Globus pallidus (tissue), 1 donor: ENCODE measurements around the gene MEOX1.
"Not testable (repeated sequence)": the region's sequence is repeated elsewhere in the genome, so short reads cannot be mapped to it uniquely, and the experiment has no call there.

ENCODE experiments used
- DNase-seq: peaks from one replicate; pipeline ENCODE4 v3.0.0-alpha.2; 2015; ENCODE audit warnings: low spot score

Gene MEOX1

GRCh38 chr17:43616852-43617251 lies 44.9 kb downstream of the MEOX1 start:
- no peak for DNase-seq

DNA sequence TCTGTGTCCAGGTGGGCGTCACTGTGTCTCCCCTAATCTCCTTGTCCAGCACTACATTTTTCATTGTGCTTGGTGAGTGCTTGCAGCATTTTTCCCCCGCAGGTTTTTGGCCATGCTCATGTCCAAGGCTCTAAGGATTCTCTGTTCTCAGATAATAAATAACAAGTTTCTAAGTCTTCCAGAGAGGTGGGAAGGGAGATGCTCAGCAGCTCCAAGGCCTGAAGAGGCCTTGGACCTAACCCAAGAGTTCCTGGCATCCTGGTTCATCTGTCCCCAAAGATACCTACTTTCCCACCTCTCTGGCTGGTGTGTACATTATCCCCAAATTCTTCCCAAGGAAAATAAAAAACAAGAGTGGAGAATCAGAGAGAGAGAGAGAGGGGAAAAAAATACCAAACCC lies 45.3 kb downstream of the MEOX1 start:
- DNase-seq, result no peak

DNA sequence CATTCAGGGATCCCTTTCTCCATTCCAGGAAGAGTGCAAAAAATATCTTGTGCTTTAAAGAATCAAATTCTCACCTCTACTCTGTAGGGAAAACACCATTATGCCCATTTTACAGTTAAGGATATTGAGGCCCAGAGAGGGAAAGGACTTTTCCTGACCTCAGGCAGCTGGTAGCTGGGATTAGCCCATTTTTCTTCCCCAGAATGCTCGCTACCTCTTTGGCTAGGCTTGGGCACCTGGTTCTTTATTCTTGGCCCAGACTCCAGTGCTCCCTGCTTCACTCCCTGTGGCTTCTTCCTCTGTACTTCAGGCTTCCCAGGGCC lies 45.7 kb downstream of the MEOX1 start:
- no peak for DNase-seq

DNA sequence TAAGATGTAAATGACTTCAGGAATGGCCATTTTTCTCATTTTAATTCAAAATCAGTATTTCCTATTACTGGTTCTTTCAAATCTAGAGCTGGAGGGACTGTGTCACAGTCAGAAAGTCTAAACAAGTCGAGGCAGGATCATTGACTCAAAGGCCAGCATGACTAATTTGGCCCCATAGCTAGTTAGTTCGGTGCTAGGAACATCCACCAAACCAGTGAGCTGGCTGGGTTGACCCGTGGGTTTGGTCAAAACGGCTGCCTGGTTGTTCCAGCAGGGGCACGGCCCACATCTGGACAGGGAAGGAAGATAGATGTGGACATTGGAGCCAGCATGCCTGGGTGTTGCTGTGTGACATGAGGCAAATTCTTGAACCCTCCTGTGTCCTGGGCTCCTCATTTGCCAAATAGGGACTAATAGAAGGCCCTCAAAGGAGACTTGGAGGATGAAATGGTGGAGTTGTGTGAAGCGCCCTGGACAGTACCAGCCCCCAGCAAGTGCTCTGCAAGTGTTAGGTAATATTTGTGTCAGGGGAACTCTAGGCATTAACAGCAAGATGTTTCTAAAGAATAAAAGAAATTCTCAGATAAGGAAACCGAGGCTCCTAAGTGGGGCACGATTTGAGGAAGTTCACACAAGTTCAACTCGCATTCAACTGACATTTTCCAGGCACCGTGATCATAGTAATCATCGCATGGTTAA lies 46.2 kb downstream of the MEOX1 start:
- DNase-seq, result no peak

DNA sequence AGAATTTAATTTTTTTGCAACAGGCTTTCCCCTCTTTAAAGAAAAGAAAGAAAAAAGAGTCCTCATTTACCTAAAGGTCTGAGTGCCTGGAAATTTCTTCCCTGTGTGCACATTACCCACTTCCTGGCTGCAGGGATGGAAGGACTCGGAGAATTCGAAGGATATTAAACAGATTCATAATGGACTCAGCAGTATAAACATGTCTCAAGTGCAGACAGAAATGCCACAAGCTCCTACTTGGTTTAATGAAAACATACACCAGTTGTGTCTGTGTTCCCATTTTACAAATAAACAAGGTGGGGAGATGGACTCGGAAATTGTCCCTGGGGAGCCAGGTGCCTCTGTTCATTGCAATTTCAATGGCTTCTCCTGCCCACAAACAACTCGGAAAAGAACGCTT lies 47.2 kb downstream of the MEOX1 start:
- no peak for DNase-seq

DNA sequence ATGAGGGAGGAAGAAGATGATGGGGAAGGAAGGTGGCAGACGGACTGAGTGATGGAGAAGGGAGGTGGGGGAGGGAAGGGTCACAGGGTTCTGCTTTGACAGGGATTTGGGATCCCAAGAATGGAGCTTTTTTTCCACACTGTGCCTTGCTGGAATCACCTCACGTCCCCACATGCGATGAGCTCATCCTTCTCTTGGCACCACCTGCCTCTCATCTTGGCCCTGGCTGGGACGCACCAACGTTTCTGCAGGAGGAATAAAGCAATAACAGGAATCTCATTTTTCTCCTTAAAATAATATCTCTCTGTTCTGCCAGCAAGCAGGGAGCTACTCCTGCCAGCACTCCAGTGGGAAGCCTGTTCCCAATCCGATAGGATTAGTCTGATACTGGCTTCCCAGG lies 47.8 kb downstream of the MEOX1 start:
- no peak for DNase-seq

- no peak for DNase-seq
These were observed 49.2 kb downstream of the MEOX1 start for GRCh38 chr17:43612515-43612914.

DNA sequence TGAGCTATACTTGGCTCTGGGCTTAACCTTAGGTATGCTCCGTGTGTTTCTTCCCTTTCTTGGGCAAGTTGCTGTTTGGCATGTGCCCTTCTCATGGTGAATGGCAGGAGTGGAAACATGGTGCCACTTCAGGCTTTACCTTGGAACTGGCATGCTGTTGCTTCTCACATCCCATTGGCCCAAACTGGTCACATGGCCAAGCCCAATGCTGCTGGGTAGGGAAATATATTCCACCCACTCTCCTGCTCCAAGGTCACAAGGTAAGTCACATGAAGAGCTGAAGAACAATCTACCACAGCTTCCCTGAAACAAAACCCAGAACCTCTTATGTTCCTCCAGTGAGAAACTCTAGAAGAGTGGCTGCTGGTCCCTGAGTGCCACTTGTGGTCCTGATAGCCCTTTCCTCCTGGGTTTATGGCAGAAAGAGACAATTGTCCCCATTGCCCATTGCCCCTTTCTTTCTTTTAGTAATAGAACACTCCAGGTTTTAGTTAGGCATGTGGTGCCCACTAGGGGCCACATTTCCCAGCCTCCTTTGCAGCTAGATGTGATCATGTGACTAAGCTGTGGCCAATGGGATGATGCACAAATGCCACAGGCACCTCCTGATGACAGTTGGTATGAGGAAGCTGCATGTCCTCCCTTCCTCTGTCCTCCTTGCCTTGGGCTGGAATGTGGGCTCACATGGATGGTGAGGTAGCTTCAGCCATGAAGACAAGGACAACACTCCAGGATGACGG lies 50.3 kb downstream of the MEOX1 start:
- DNase-seq, result no peak

DNA sequence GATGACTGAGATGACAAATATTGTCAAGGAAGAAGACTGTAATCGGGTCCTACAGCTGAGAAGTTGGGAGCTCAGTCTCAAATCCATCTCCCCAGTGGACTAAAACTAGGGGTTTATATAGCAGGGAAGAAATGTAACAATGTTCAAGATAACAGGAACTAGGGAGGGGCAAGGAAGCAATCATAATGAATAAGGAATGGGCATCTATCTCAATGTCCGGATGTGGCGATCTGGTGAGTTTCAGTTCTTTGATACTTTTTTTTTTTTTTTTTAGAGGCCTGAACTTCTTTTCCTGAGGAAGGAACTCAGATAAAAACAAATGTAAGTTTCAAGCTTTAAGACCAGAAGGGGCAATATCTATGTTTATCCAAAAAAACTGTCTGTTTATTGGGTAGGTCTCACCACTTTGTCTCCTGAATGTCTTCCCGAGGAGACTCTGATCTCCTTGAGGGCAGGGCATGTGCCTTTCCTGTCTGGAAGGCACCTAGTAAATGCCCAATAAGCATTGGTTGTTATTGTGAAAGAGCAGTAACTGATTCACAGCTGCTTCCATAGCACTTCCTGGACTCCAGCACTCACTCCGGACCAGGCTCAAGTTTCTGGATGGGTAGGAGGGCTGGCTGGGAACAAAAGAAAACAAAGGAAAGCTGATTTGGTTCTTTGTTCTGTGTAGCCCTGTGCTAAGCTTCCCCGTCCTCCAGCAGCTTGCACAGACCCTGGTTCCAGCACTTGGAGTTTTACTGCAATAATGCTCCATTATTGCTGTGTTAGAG lies 51.9 kb downstream of the MEOX1 start:
- DNase-seq, result no peak

DNA sequence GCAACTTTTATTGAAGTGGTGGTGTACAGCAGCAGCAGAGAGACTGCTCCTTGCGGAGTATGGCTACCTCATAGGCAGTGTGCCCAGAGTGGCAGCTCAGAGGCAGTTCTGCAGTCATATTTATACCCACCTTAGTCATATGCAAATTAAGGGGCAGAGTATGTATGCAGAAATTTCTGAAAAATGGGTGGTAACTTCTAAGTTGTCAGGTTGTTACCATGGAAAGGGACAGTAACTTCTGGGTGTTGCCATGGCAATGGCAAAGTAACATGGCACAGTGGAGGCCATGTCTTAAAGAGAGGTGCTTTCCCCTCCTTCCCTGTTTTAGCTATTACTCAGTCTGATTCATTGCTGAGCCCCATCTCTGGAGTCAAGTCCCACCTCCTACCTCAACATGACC lies 53.4 kb downstream of the MEOX1 start:
- no peak for DNase-seq

GRCh38 chr17:43604549-43604948 lies 57.2 kb downstream of the MEOX1 start:
- no peak for DNase-seq

GRCh38 chr17:43603321-43603720 lies 58.4 kb downstream of the MEOX1 start:
- DNase-seq, result no peak

DNA sequence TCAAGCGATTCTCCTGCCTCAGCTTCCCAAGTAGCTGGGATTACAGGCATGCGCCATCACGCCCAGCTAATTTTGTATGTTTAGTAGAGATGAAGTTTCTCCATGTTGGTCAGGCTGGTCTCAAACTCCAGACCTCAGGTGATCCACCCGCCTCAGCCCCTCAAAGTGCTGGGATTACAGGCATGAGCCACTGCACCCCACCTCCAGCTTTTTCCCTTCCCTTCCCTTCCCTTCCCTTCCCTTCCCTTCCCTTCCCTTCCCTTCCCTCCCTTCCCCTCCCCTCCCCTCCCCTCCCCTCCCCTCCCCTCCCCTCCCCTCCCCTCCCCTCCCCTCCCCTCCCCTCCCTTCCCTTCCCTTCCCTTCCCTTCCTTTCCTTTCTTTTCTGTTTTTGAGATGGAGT lies 59.2 kb downstream of the MEOX1 start:
- DNase-seq, result not testable (repeated sequence)

- no peak for DNase-seq
These were observed 60.3 kb downstream of the MEOX1 start for GRCh38 chr17:43601280-43602039.

DNA sequence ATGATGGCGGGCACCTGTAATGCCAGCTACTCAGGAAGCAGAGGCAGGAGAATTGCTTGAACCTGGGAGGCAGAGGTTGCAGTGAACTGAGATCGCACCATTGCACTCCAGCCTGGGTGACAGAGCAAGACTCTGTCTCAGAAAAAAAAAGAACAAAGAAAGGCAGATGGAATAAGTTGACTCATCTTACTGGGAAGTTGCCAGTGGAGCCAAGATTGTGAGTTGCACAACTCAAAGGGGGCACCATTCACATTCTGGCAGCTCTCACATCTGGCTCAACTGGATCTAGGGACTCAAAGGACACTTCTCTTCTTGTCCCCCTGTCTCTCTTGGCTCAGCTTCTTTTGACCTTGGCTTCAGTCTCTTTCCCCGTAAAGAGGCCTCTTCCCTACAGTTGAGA lies 61.9 kb downstream of the MEOX1 start:
- DNase-seq, result no peak

- no peak for DNase-seq
These were observed 62.7 kb downstream of the MEOX1 start for GRCh38 chr17:43599046-43599395.

DNA sequence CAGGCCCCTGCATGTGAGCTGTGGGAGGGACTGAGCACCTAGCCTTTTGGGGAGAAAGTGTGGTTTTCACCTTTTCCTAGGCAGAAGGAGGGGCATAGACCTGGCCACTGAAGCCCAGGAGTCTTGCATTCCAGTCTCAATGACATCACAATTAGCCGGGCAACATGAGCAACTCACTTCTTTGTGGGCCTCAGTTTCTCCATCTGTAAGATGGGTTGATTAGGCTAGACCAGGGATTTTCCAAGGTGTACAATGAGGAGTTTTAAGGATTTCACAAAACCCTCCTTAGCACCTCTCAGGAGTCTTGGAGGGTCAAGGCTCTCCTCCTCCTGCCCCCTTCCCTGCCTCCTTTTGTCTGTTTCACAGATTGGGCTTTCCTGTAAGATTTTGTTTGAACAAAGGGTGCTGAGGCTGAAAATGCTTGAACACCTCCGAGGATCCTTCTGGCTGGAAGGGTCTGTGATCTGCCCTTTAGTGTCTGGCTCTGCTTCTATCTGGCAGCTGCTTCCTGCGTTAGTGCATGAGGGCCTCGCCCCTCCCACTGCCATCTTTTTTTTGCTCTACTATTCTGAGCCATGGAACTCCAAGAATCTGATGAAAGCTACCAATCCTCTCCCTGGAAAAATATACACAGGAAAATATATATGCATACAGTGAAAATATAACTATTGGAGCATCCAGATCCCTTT lies 63.2 kb downstream of the MEOX1 start:
- no peak for DNase-seq

- DNase-seq, result no peak
These were observed 63.9 kb downstream of the MEOX1 start for GRCh38 chr17:43597624-43598356.

- DNase-seq, result no peak
These were observed 66.3 kb downstream of the MEOX1 start for GRCh38 chr17:43595466-43595865.

DNA sequence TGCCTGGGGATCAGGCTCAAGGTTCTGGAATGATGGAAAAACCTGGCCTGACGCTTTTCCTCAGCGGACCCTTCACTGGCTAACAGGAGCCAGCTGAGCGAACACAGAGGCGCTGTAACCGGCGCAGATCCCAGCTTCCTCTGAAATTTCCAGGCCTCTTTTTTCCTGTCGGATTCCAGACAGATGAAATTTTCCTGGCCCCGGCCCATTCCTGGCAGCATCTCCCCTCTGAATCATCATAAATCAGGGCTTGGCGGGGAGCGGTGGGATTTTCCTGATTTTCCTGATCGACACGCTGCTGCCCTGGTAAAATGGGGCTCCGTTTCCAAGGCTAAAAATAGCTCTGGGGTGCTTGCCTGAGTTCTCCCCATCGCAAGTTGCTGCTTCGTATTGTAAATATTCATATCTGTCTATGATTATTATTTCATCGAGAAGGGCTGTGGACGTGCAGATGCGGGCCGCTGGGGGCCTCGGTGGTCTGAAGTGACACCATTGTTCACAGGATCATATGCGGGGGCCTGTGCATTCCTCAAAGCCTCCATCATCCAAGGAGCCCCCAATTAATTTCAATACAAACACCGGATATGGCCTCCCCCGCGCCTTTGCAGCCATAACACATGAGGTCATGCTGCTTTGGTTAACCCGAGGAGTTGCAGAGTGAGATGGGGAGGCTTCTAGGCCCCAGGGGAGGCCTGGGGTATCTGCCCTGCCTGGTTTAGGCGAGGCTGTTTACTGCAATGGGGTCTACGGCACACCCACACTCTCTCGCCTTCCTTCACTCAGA lies 69.8 kb downstream of the MEOX1 start:
- DNase-seq, result no peak
